GM21367 (cell line): Measurements from ENCODE around the gene HKDC1.
"Not testable (repeated sequence)": the region's sequence is repeated elsewhere in the genome, so short reads cannot be mapped to it uniquely, and the experiment has no call there.

Source experiments
- ATAC-seq: cut with Tn5 transposase; IDR thresholded peaks from one replicate; pipeline ENCODE4 v1.9.1; 2021; ENCODE audit not compliant: unreplicated experiment

HKDC1 gene, protein sequence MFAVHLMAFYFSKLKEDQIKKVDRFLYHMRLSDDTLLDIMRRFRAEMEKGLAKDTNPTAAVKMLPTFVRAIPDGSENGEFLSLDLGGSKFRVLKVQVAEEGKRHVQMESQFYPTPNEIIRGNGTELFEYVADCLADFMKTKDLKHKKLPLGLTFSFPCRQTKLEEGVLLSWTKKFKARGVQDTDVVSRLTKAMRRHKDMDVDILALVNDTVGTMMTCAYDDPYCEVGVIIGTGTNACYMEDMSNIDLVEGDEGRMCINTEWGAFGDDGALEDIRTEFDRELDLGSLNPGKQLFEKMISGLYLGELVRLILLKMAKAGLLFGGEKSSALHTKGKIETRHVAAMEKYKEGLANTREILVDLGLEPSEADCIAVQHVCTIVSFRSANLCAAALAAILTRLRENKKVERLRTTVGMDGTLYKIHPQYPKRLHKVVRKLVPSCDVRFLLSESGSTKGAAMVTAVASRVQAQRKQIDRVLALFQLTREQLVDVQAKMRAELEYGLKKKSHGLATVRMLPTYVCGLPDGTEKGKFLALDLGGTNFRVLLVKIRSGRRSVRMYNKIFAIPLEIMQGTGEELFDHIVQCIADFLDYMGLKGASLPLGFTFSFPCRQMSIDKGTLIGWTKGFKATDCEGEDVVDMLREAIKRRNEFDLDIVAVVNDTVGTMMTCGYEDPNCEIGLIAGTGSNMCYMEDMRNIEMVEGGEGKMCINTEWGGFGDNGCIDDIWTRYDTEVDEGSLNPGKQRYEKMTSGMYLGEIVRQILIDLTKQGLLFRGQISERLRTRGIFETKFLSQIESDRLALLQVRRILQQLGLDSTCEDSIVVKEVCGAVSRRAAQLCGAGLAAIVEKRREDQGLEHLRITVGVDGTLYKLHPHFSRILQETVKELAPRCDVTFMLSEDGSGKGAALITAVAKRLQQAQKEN

GRCh38 chr10:69220041-69220451, at the start of gene HKDC1:
Gene HKDC1 (plus strand): TSS chr10:69220332. CDS start chr10:69220436, 104 bp downstream.
- no peak for ATAC-seq

- ATAC-seq, result no peak
These were observed 47.7 kb upstream of the HKDC1 start for GRCh38 chr10:69172241-69172982.

DNA sequence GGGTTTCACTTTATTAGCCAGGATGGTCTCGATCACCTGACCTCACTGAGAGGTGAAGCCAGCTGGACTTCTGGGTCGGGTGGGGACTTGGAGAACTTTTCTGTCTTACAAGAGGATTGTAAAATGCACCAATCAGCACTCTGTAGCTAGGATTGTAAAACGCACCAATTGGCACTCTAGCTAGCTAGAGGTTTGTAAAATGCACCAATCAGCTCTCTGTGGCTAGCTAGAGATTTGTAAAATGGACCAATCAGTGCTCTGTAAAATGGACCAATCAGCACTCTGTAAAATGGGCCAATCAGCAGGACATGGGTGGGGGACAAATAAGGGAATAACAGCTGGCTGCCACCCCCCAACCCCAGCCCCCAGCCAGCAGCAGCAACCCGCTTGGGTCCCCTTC, 44.8 kb upstream of the HKDC1 start:
- not testable (repeated sequence) for ATAC-seq

GRCh38 chr10:69176823-69177222, 43.3 kb upstream of the HKDC1 start:
- no peak for ATAC-seq

- peak; percentile 27 for ATAC-seq
These were observed 40.9 kb upstream of the HKDC1 start for GRCh38 chr10:69179089-69179742.

DNA sequence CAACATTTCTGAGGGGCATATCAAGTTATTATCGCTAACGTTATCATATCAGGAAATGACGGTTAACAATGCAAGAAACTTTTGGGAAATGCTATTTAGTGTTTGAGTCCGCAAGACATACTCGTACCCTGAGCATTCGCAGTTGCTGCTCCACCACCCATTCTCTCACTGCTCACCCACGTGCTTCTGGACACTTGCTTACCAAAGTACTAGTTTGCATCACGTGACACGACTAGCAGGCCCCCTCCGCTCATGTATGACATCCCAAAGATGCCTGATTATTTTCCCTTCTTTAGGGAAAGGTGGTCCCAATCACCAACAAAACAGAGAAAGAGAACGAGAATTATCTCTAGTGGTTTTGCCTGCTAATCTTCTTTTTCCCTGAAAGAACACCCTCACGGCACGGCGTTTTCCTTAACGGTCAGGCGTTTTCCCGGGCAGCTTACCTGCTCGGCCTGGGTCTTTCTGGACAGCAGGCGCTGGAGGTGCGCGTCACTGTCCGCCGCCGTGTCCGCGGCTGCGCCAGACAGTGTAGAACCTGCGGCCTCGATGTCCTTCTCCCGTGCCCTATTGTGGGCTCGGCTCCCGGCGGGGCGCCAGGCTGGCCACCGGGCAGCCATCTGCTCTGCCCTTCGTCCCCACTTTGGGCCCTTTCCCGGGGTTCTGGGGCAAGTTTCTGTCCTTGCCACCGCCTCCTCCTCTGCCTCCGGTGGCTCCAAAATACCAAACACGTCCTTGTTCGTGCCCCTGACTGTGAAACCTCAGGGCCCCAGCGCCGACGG, 40.2 kb upstream of the HKDC1 start, which contains the start of gene SUPV3L1:
TSS of gene SUPV3L1 (plus strand) at position 492 of the 782 bp plus-strand sequence. CDS start at position 550, 58 bp downstream.
- peak; percentile 75 for ATAC-seq

- ATAC-seq, result peak; percentile 21
These were observed 39.5 kb upstream of the HKDC1 start for GRCh38 chr10:69180525-69181204.

DNA sequence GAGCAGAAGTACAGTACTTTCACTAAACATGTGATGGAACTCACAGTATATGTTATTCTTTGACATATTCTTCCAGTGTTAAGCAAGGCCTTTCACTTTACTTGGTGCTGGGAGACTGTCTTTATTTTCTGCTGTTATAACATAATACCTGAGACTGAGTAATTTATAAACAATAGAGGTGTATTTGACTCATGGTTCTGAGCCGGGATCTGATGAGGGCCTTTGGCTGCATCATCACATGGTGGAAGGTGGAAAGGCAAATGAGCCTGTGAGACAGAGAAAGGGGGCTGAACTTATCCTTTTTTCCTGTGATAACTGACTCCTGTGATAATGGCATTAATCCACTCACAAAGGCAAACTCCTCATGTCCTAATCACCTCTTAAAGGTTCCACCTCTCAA, 38.7 kb upstream of the HKDC1 start:
- ATAC-seq, result no peak

DNA sequence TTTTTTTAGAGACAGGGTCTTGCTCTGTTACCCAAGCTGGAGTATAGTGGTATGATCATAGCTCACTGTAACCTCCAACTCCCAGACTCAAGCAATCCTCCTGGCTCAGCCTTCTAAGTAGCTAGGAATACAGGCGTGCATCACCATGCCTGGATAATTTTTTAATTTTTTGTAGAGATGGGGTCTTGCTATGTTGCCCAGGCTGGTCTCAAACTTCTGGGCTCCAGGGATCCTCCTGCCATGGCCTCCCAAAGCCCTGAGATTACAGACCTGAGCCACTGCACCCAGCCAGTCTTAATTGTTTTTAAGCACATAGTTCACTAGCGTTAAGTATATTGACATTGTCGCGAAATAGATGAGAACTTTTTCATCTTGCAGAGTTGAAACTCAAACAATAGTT, 38.1 kb upstream of the HKDC1 start:
- no peak for ATAC-seq

DNA sequence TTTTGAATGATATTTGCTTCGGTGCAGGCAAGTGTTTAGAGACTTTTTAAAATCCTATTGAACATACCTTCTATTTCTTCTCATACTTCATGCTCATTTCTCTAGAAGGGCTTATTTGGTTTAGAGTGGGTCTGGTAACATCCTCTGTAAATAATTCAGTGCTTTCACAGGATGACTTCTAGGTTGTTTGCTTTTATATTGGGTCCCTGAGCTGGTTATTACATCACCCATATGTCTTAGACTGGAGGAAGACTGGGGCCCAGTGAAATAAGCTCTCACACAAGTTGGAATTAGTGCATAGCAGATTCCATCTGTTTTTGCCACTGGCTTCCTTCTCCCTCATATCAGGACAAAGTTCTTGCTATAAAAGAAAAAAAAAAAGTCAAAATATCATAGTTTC, 33.6 kb upstream of the HKDC1 start:
- no peak for ATAC-seq

GRCh38 chr10:69201045-69201444, 19.1 kb upstream of the HKDC1 start:
- no peak for ATAC-seq

- ATAC-seq, result no peak
These were observed 17.8 kb upstream of the HKDC1 start for GRCh38 chr10:69202332-69202731.

- ATAC-seq, result no peak
These were observed 11.4 kb upstream of the HKDC1 start for GRCh38 chr10:69208761-69209160.

GRCh38 chr10:69209787-69210484, 10.2 kb upstream of the HKDC1 start:
- no peak for ATAC-seq

- ATAC-seq, result no peak
These were observed 9.0 kb upstream of the HKDC1 start for GRCh38 chr10:69211104-69211503.

- ATAC-seq, result no peak
These were observed 8.6 kb upstream of the HKDC1 start for GRCh38 chr10:69211524-69211923.

- ATAC-seq, result no peak
These were observed 6.4 kb upstream of the HKDC1 start for GRCh38 chr10:69213591-69214311.

- ATAC-seq, result no peak
These were observed 5.4 kb upstream of the HKDC1 start for GRCh38 chr10:69214666-69215131.
